Subcutaneous adipose tissue (tissue), 4 donors: ENCODE results near the gene PDE3B. TPM values are rescaled to one million over a fixed set of nuclear protein-coding genes. Genes with fewer than 3 reads are reported as not detected.

ENCODE experiments used
- CTCF ChIP-seq: fragments of 450-650 bp; IDR thresholded peaks from one replicate; pipeline ENCODE4 v1.5.1; 2016; ENCODE audit warnings: low read depth, mild to moderate bottlenecking, control low read depth, antibody characterized with exemption, moderate library complexity
- total RNA-seq, 4 donors: library from RNA; depleted of rRNA; stranded (reverse); fragments of >200 nt; gene quantifications; one replicate each; pipeline ENCODE4 v1.1.0, GENCODE V29; 2016

Gene PDE3B
- total RNA-seq, 4 donors from 2014 or later: 158 to 367 (median 171) TPM

- no peak for TF ChIP-seq CTCF
These were observed 107.3 kb downstream of the PDE3B start for GRCh38 chr11:14750911-14751310.

- no peak for TF ChIP-seq CTCF
These were observed 108.4 kb downstream of the PDE3B start for GRCh38 chr11:14751975-14752407.

GRCh38 chr11:14755140-14755539 is 111.5 kb downstream of the PDE3B start:
- no peak for TF ChIP-seq CTCF

GRCh38 chr11:14756349-14756748 is 112.7 kb downstream of the PDE3B start:
- no peak for TF ChIP-seq CTCF

GRCh38 chr11:14764179-14764578 is 120.6 kb downstream of the PDE3B start:
- TF ChIP-seq CTCF: no peak

GRCh38 chr11:14764579-14765527 is 121.2 kb downstream of the PDE3B start:
- no peak for TF ChIP-seq CTCF

GRCh38 chr11:14766585-14766984 is 123.0 kb downstream of the PDE3B start:
- no peak for TF ChIP-seq CTCF
